CD4-positive, alpha-beta T cell treated with Interferon gamma for 1 hour (primary cell): ENCODE data around the gene WNK2.

ENCODE experiments used
- DNase-seq: peaks from one replicate; pipeline ENCODE4 v3.0.0-alpha.2; 2020

The WNK2 gene

DNA sequence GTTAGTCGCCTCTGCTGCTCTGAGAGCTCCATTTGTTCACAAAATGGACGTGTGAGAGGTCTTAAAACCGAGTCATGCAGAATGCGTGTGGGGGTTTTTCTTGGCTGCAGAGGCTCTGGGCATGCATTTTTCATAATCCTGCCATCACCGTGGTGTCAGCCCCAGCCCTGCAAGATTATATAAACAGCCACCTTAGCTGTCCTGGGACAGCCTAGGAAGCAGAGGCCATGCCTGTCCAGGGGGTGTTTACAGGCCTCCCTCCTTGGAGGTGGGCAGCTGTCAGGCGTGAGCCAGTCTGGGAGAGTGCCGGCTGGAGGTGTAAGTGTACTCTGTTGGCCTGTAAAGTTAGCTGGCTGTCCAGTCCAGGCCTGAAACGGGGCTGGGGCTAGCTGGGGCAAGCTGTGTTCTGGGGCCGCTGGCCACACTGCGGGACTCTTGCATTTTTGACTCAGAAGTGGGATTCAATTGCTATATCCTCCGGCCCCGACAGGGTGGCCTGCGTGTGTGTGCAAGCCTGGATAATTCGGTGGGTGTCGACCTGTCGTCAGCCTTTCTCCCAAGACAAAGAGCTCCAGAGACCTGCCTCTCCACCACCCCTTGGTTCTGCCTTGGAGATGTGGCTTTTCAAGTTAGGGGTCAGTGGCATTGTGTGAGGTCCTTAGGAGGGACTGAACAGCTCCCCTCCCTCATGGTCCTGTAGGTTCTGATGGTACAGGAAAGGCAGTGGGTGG lies 2.4 kb downstream of the WNK2 start:
- DNase-seq, result no peak

GRCh38 chr9:93187047-93187446 lies 3.1 kb downstream of the WNK2 start:
- no peak for DNase-seq

DNA sequence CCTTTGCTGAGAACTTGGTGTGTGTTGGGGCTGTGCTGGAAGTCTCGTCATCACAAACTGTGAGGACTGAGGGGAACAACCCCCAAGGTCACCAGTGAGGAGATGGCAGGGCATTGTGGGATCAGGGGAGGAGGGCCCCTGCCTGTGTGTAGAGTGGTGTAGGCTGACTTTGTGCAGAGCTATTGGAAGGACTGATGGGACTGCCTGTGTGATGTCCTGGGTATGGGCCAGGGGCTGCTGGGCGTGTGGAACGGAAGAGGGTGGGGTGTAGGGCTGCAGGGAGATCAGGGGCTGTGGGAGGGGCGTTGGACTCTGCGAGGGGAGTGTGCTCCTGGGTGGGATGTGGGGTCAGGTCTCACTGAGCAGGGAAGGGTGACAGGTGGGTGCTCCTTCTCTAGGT lies 3.6 kb downstream of the WNK2 start:
- no peak for DNase-seq

DNA sequence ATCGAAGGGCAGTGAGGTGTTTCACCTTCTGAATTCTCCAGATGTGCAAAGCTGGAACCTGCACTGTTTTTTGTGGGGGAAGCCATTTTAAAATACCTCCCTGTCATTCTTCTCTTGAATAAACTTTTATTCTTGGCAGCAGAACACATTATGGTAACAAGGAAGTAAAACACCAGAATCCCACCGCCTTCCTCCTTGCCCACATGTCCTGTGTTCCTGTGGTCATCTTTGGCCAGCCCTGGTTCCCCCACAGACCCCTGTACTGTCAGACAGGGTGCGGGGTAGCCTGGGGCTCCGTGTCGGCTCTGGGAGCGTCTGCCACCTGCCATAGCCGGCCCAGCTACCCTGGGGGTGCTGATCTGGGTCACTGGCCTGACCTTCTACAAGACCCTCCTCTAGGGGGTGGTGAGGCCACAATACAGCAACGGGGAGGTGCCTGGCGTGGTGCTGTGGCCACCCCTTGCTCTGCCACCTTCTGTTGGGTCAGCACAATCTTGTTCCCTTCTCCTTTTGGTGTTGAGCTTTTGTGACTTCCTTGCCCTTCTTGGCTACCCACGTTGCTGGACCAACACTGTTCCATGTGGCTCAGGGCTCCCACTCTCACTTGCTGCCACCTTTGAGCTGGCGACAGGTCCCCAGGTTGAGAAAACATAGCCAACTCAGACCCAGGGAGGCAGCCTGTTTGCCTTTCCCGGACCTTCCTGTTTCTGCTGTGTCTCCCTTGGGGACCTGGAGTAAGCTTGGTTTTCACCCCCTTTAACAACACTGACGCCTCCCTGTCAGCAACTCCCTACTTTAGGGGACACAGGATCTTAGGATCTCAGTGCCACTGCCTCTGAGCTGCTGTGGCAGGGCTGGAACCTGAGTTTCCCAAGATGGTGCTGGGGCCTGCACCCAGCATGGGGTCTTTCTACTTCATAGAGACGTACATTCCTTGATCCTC lies 4.8 kb downstream of the WNK2 start:
- DNase-seq, result no peak

DNA sequence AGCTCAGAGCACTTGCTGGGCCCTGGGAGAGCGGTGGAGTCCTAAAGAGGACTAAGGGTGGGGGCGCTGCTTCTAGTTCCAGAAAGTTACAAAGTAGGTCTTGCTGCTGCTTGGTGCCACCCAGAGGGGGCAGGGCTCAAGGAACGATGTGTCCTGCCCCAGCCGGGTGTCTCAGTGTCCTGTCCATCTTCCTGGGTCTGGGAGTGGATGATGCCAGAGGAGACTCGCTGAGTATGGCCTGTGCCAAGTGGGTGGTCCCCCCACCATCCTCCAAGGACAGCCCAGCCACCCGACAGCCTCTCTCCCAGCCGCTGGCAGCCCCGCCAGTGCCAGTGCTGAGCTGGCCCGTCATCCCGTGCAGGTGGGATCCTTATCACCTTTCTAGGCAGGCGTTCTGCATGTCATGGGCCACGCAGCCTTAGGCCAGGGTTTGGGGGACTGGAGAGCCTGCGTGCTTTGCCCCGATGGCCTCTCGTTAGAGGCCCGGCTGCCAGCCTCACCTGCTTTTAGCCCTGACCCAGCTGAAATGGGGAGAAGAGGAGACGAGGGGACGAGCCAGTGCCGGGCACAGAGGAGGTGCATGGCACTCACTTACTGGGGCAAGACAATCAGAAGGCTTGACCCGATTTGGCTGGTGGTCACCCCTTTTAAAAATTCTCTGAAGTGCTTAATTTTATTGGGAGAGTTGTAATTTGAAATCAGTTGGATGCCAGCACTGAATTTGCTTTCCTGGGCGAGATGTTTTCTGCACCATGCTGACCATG lies 5.6 kb downstream of the WNK2 start:
- no peak for DNase-seq

DNA sequence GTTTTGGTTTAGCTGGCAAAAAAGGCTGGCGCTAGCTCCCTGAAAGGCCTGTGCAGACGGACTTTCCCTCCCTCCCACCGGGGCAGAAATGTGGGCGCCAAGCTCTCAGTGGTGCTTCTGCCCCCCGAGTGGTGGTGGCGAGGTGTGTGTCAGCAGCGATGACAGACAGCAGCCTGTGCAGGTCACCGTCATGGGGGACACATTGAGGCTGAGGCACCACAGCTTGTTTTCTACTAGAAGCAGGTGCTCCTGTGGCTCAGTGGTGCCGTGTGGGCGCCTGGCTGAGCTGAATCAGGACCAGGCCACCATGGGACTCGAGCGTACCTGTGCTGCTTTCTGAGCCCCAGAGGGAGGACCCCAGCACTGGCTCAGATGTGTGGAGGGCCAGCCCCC lies 6.2 kb downstream of the WNK2 start:
- DNase-seq, result no peak

DNA sequence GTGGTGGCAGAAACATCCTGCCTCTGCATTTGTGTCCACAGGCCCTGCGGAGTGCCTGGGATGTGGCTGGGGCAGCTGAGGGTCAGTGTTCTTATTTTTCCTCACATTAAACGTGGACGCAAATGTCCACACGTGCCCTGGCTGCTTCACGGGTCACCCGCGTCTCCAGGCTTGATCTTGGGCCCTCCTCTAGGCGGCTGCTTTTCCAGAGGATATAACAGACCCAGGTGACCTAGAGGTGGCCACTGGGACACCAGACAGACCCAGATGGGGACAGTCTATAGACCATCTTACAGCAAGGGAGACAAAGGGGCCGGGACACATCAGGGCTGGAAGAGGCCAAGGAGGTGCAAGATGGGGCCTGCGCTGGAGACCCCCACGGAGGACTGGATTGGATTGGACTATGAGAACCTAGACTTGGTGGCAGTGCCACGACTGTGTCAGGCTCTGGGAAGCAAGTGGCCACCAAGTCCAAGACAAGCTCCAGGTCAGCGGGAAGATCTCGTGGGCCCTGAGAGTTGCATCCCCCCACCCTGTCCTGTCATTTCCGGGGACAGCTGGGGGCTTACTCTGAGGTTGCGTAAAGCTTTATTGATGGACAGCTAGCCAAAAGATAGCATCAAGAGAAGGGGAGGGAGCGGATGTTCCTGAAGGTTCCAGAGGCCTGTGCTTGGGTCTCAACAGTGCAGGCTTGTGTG lies 6.9 kb downstream of the WNK2 start:
- DNase-seq, result no peak

DNA sequence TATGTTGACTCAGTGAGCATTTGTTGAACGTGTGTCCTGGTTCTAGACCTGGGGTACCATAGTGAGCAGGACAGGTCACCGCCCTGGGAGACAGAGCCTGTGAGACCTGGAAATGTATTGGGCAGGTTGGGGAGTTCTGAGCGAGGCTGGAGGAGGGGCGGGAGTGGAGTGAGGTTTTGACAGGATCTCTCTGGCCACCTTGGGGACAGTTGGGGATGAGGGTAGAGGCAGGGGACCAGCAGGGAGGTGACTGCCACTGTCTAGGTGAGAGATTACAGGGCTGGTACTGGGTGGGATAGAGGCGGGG lies 7.4 kb downstream of the WNK2 start:
- no peak for DNase-seq

DNA sequence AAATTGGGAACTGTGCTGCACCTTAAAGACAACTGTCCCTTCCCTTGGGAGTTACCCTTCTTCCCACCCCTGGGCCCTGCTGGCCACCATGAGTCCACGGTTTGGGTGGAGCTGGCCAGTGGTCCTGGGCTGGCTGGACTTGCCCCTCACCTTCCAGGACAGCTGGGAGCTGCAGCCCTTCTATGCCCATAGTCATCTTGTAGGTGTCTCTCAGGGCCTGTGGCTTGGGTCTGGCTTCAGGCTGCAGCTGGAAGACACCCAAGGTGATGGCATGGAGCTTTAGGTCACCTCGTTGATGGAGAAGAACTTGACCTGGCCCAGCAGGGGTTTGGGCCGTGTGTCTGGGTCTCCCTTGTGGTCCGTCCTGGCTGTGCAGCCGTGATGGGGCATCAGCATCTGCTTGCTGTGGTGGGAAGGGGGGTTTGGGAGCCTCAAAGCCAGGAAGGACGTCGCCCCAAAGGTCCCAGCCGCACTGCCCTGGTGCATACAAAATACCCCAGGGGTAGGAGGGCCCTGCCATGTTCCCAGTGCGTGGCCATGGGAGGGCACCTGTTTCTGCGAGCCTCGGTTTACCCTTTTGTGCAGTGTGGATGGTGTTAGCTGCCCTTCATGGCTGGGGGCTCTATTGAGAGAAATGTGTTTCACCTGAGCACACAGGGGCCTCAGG lies 8.9 kb downstream of the WNK2 start:
- DNase-seq, result no peak

GRCh38 chr9:93193388-93194220 lies 9.7 kb downstream of the WNK2 start:
- no peak for DNase-seq

- DNase-seq, result no peak
These were observed 10.3 kb downstream of the WNK2 start for GRCh38 chr9:93194221-93194625.

- no peak for DNase-seq
These were observed 10.7 kb downstream of the WNK2 start for GRCh38 chr9:93194641-93195040.

DNA sequence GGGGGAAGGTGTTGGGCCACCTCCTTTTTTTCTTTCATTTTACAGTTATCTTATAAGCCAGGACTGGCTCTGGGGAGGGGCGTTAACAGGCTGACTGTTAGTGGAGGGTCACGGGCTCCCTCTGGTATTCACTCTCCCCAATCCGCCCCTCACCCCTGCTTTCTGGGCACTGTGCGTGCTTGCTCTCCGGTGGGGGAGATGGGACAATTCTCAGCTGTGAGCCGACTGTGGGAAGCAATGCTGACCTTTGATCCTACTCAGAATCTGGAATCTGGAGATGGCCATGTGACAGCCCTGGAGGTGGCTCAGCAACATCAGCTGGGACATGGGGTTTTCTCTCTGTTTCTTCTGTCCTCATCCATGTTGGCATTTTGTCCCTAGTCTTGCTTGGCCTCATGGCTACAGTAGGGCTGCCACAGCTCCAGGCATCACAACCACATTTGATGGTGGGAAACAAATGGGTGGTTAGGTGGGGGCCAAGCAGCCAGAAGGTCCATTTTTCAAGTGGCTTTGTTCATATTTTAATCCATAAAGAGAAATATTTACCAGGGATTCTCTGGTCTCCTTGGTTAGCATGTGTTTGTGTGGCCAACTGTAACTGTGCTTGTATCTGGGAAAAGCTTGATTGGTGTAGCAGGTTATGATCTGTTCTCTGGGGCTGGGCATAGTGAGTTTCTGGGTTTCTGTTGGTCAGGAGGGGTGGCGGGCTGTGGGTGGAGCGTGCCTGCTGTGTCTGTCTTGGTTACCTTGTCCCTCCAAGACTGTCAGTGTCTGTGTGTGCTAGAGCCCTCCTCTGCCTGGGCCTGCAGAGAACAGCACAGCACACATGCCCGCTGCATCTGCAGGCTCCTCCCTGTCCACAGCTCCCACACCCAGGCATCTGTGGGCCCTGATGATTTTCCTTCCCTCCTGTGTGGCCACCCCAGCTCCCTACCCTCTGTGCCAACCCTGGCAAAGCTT lies 12.4 kb downstream of the WNK2 start:
- DNase-seq, result no peak

GRCh38 chr9:93197670-93198069 lies 13.7 kb downstream of the WNK2 start:
- DNase-seq, result no peak

GRCh38 chr9:93198117-93198837 lies 14.3 kb downstream of the WNK2 start:
- DNase-seq, result no peak

GRCh38 chr9:93198838-93199625 lies 15.1 kb downstream of the WNK2 start:
- no peak for DNase-seq

- DNase-seq, result no peak
These were observed 16.5 kb downstream of the WNK2 start for GRCh38 chr9:93200449-93200742.

GRCh38 chr9:93200989-93201334 lies 17.0 kb downstream of the WNK2 start:
- DNase-seq, result no peak
